NCI-H526 (cell line): ENCODE results near the gene FYN.

Source experiments
- DNase-seq, 2 experiments: peaks; one replicate each; lab custom pipeline; 2025; lab: John Stamatoyannopoulos, UW

Gene FYN

DNA sequence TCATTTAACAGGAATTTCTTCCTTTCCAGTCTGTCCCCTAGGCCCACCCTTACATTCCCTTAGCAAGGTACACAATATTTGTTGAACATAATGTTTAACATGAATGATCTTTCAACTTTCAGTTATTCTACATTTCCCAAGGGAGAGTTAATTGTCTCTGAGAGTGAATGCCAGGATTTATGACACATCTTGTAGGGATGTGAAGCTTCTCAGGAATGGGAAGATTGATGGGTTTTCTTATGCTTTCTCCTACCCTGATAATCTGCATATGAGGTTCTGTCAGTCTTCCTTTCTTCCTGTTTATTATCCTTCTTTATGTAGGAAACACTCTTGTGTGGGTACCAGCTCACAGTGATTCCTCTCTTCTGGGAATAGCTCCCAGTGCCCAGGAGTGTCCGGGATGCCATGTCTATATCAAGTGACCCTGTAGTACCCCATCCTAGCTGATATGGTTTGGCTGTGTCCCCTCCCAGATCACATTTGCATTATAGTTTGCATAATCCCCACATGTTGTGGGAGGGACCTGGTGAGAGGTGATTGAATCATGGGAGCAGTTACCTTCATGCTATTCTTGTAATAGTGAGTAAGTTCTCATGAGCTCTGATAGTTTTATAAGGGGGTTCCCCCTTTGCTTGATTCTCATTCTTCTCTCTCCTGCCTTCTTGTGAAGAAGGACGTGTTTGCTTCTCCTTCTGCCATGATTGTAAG, 7.1 kb upstream of the FYN start:
- DNase-seq, result peak; percentile 35 to 59

DNA sequence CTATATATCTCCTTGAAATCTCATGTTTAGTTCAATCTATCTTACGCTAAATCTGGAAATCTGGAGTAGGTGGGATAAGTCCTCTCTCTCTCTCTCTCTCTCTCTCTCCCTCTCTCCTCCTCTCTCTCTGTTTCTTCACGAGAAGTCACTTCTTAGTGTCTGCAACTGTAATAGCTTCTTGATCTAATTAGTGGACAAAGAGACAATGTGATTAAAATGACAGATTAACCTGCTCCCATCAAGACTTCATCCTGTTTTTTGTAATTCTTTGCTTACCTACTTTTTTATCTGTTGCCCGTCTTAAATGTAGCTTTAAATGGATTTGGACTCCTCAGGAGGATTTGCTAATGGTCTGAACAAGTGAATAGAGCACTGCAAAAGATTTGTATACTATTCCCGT, 2.5 kb upstream of the FYN start:
- DNase-seq, result no peak

DNA sequence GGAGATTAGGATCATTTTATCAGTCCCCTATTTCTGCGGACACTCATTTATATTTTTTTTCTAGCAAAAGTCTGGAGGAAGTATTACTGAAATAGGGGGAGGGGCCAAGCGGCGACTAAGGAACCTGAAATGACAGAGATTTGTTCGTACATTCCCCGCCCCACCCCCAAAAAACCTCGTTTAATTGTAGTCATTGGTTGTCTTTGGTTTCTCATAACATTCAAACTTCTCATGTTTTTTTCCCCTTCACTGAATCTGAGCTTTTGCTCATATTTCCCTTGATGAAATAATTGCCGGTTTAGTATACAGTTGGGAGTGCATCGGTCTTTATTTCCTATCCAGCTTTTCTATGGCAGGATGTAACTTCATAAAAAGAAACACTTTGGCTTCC, 768 bp upstream of the FYN start:
- DNase-seq, result no peak

DNA sequence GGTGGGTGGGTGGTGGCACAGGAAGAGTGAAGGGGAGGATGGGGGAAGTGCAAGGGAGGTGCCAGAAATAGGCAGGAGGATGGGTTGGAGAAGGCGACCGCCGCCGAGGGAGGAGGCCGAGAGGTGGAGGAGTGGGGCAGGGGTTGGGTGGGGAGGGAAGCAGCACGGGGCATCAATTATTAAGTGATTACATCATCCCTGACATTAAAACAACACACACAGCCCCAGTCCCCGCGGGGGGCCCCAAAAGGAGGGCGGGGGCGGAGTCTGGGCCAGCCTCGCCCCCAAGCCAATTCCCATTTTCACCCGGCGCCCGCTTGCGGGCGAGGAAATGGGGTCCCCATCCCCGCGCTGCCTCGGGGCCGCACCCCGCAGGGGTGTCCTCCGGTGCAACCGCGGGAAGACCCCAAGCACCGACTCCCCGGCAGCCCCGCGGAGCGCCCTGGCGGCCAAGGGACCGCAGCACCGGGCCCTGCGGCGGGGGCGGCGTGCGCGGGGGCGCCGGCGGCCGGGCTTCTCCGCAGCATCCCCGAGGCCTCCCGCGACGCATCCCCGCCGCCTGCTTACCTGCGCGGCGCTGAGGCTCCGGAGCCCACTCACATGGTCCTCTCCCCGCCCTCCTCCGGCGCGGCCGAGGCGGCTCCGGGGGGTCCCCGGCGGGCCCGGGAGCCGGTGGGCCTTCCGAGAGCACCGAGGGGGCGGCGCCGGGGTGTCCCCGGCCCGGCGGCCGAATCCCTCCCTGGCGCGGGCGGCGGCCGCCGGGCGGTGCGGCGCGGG, 663 bp downstream of the FYN start:
- DNase-seq, result peak in 1 of 2 experiments; percentile 70

DNA sequence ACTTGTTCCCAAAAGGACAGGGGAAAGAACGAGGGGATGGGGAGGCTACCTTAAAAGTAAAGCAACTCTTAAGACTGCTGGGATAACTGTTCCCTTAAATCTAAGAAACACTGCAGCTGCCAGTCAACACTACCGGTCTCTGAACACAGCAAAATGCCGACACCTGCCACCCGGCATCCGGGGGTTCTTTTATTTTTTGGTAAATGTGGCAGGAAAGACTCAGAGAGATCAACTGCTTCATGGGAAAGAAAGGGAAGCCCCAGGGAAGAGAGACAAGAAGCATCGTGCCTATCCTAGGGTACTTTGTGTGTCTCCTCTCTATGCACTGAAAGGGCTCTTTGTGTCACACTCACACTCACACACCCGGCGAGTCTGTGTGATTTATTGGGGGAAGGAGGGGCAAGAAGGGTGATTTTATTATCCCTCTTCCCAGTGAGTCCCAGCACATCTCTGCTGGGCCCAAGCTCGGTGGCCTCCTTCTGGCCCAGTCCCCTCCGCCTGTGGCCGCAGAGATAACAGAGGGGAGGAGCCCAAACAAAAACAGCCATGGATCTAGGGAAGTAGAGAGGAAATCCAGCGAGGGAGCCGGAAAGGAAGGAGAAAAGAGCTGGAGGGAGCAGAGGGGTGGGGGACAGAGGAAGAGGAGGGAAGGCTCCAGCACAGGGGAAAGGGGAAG, 1.4 kb downstream of the FYN start:
- peak; percentile 63 for DNase-seq

DNA sequence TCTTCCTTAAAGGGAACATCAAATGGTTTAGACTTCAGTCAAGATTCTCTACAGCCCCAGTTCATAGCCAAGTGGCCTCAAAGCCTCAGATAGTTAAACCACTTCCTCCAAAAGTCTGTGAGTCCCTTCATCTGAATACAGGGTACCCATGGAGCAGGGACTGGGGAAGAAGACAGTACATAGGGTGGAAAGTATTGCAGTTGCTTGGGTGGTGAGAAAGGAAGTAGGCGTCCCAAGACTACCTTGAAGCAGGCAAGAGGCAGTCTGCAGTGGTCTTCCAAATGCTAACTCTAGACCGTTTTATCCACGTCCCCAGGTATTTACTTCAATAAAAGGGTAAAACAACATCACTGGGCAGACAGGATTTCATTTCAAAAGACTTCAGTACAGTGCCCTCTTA, 2.0 kb downstream of the FYN start:
- DNase-seq, result no peak

DNA sequence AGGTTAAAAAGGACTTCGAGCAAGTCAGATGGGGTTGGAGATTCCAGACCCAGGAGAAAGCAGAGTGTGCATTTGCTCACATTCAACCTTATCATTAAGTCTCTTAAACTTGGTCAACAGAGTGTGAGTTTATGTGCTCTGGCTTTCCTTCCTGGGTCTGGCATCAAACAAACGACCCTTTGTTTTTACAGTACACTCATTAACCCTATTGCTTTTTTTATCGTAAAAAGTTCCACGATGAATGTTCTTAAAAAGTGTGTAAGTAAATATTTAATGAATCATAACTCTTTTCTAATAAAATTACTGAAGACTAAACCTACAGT, 2.5 kb downstream of the FYN start:
- DNase-seq, result peak in 1 of 2 experiments; percentile 24

DNA sequence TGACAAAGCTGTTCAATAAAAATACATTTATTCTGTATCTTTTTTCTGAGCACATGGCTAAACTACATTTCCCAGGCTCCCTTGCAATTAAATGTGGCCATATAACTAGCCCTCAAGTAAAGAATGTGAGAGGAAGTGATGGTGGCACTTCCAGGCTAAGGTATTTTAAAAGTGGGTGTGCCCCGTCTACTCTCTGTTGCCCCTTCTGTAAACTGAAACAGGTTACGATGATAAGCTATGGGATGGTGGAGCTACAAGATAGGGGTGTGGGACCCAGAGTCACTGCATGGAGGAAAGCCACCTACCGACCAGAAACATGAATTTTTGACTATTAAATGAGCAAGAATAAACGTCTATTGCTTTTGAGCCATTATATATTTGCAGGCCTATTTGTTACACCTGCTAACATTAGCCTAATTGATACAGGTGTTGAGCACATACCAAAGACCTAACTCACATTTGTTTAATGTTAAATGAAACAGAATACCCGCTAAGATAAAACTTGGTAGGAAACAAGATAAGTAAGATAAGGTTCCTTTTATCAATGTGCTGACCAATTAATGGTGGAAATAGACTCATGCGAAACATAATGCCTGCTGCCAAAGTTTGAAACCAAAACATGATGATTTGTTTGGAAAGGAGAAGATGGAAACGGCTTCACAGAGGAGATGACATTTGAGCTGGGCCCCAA, 3.1 kb downstream of the FYN start:
- peak in 1 of 2 experiments; percentile 13 for DNase-seq

DNA sequence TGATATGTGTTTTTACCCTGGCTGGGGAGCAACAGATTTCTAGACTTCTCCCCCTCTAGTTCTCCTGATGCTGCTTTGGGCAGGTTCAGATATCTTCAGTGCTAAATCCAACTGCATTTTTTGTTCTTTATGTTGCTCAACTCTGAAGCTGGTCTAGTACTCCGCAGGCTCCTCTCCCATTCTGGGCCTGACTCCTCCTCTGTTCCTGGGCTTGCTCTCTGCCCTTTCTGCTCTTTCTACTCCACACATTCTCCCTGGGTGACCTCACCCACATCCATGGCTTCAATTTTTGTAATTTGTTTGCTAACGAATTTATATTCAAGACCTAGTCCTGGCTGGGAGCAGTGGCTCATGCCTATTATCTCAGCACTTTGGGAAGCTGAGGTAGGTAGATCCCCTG, 6.4 kb downstream of the FYN start:
- DNase-seq, result no peak

DNA sequence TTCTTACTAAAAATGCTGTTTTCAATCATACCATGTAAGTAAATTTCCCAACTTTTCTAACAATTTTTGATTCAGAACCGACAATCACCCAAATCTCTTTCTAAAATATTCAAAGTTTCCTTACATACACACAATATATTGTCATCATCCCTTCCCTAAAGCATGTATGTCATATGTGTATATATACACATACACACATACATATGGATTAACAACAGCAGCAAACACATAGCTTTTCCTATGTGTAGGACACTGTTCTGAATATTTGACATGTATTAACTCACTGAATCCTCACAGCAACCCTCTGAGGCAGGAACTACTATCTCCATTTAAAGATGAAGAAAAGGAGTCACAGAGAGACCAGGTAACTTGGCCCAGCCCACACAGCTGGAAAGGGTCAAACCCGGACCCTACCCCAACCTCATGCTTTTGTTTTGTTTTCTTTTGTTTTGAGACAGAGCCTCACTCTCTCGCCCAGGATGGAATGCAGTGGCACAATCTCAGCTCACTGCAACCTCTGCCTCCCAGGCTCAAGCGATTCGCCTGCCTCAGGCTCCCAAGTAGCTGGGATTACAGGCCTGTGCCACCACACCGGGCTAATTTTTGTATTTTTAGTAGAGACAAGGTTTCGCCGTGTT, 7.2 kb downstream of the FYN start:
- no peak for DNase-seq

DNA sequence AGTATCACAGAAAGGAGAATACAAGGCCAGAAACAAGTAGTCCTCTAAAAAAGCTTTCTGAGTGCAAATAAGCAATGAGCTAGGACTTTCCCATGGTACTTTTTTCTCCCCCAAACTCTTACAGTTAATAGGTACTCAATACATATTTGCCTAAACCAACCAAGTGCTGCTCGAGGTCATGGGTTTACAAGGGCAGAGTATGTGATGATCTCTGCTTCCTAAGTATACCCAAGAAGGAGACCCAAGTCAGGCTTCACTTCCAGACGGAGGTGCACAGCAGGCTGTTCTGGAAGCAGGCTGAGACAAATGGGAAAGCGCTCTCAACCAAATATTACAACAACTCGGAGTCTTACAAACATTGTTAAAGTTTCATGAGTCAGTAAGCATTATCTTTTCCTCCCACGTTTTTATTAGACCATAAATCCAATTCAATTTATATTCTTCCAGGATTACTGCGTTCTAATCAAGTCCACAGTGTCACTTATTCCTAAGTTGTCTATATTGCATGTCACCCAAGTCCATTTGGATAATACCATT, 8.1 kb downstream of the FYN start:
- peak; percentile 32 to 36 for DNase-seq

DNA sequence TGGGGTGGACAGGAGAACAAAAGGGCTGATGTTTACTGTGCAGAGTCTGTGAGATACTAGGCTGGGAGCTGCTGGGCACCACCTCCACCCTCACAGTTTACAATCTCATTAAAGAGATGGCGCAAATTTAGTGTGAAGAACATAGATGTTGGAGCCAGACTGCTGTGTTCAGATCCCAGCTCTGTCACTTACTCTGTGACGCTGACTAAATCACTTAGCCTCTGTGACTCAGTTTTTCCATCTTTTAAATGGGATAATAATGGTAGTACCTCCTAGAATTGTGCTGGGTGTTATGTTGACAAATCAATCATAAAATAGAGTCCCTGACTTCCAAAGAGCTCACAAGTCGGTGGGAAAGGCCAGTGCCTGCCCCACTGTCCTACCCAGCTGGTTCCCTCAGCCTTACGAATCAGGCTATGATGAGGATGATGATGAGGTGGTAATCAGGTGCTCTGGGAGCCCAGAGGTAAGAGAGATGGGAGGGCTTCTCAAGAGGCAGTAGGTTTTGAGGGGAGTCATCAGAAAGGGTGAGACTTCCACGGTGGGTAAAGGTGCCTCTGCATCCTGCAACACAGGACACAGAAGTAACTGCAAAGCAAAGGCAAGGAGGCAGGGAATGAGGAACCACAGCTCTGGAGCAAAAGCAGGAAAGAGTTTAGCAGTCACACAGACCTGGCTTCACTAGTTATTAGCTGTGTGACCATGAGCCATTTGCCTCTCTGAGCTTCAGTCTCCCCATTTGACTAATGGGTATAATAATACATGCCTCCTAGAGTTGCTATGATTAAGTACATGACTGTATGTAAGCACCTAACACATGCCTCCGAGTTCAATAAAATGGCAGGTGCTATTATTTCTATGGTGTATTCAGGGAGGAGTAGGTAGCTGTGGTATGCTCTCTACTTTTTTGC, 8.9 kb downstream of the FYN start:
- DNase-seq, result no peak

DNA sequence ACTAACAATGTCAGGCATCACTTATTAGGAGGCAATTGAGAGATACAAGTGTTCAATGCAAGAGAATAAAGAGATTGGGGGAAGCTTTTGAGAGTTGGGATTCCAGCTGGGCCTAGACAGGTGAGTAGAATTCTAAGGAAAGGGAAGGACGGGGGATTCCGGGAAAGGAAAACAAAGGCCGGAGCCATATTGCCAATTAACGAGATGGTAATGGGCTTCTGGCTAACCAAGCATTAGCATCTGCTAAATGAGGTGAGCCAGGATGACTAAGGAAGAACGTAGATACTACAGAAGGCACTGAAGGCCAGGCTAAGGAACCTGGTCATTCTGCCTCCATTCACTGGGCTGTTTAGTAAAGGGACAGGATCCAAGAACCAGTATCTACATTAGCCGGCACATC, 10.5 kb downstream of the FYN start:
- no peak for DNase-seq

DNA sequence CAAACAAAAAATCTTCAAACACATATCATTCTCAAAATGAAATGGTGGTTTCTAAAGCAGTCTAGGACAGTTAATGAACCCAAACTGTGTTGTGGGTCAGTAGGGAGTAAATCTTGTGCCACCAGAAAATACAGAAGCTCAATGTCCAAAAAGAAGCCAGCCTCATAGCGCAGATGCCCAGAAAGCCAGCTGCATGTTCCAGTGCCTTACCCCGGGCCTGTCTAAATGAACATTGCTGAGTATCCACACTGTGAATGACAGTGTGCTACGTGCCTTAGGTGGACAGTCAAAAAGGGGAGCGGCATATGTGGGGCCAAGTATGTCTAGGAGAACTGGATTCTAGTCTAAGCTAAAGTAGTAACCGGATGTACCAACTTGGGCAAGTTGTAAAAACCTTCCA, 10.9 kb downstream of the FYN start:
- DNase-seq, result no peak

DNA sequence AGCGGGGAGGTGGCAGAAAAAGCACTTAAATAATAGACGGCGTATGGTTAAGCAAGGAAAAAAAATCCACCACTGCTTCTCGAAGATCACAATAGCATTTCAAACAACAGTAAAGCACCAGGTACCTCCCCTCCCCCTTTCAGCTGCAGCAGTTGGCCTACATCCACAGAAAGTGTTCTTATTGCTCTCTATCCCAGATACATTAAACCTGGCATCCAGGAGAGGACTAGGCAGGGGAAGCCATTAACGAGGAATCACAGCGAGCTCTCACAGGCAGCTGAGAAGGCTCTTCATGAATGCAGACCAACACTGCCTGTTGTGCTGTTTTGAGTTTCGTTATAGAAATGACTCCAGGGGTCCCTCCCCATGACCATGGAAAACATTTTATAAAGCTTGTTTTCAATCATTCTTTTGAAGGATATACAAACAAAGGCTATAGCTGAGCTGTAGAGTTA, 11.8 kb downstream of the FYN start:
- DNase-seq, result no peak

DNA sequence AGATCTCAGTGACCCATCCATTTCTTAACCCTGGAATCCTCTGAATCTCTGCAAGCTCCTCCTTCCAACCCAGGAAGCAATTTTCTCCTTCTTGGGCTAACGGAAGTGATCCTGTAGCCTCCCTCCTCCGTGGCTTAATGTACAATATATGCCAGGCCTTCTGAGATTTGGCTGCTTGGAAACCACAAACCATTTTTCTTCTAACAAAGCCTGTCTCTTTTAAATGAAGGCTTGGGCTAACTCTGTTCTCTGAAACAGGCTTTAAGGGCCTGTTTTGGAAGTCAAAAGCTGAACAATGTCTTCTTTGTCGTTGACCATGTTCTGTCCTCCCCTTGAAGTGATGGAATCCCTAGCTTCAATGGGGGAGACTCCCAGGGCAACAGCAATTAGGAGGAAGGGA, 14.9 kb downstream of the FYN start:
- no peak for DNase-seq

DNA sequence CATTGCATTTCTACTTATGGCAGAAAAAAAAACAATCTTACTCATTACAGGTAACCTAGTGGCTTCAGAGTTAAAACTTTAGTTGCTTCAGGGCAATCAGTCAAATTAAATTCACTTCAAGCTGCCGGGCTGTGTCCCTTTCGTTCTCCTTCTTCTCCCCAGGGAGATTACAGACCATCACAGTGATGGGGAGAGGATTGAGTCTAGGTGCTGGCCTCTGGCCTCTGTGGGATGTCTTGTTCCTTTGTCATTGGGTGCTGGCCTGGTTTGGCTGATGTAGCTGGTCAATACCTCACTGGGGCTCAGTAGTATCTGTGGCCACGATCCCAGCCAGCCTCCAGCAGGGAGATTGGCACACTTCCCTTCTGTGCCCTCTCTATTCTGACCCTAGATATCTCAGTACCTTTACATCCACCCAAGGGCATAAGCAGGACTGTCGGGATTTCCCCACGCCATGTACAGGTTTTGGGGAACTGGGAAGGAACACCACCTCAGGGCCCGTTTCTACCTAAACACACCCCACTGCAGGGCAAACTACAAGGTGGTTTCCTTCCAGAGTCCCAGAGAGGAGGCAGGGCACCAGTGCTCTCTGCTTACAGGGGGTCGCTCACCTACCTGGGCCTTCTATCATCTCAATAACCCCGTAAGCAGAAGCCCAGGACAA, 15.4 kb downstream of the FYN start:
- no peak for DNase-seq

DNA sequence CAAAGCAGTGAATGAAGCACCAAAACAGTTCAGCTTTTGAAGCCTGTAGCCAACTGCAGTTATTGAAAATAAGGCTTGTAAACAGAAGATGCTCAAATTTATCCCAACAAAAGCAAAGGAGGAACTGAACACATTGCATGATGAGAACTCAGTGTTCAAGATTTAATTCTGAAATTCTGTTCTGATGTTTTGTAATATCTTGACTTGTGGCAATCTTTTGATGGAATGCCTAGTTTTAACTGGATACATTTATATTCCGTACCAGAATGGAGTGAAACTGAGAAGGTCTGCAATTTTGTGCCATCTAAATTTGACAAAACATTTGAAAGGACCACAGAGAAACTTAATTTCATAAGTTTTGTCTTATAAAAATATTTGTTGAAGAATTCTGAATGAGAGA, 17.5 kb downstream of the FYN start:
- DNase-seq, result no peak

DNA sequence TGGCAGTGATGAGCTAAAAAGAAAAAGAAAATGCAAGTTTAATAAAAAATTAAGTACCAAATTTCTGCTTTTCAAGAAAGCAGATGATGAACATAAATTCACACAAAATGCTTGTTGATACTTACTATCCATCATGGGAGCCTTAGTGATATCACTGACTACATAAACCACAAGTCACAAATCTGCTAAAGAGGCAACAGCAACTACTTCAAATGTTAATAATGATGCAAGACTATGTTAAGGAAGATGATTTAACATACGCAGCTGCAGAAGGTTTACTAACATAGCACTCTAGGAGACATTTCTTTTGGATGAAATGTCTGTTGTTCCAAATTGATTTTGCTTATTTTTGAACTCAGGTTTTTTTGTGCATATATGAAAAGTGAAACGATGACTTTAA, 18.6 kb downstream of the FYN start:
- DNase-seq, result no peak

DNA sequence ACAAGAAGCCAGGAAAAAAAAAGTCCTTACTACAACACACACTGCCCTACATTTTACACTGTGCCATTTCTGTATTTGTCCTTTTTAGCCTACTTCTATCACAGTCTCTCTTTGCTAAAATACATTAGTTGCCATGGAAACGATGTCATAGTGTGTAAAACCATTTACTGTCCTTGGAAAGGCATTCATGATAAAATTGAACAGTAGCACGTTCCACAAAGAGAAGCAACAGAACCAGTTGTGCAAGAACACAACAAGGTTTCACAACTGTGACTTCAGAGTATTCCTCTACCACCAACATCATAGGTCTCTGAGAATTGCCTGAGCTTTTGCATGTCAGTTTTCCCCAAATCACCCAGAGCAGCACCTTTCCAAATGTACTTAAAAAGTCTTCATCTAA, 20.5 kb downstream of the FYN start:
- no peak for DNase-seq
